ENCODE results near the gene TCEA2.

The TCEA2 gene

GRCh38 chr20:64095455-64095854, 32.5 kb downstream of the TCEA2 start:
- DNase-seq (ENCODE audit: low read depth) = no peak

- no peak for DNase-seq (ENCODE audit: low read depth)
Measured at GRCh38 chr20:64095927-64096326, 32.9 kb downstream of the TCEA2 start.

- no peak for DNase-seq (ENCODE audit: low read depth)
Measured at GRCh38 chr20:64096535-64096934, 33.5 kb downstream of the TCEA2 start.

- DNase-seq (ENCODE audit: low read depth) = no peak
Measured at GRCh38 chr20:64098471-64099013, 35.5 kb downstream of the TCEA2 start.

- no peak for DNase-seq (ENCODE audit: low read depth)
Measured at GRCh38 chr20:64099086-64099786, 36.2 kb downstream of the TCEA2 start.

GRCh38 chr20:64099880-64100565, 37.0 kb downstream of the TCEA2 start:
- no peak for DNase-seq (ENCODE audit: low read depth)

GRCh38 chr20:64100566-64100888, 37.5 kb downstream of the TCEA2 start:
- no peak for DNase-seq (ENCODE audit: low read depth)

- no peak for DNase-seq (ENCODE audit: low read depth)
Measured at GRCh38 chr20:64100946-64101688, 38.1 kb downstream of the TCEA2 start.

GRCh38 chr20:64101731-64102621, 39.0 kb downstream of the TCEA2 start:
- no peak for DNase-seq (ENCODE audit: low read depth)

- no peak for DNase-seq (ENCODE audit: low read depth)
Measured at GRCh38 chr20:64102647-64103354, 39.8 kb downstream of the TCEA2 start.

GRCh38 chr20:64103871-64104666, 41.1 kb downstream of the TCEA2 start:
- no peak for DNase-seq (ENCODE audit: low read depth)

GRCh38 chr20:64104667-64105451, 41.9 kb downstream of the TCEA2 start:
- no peak for DNase-seq (ENCODE audit: low read depth)

GRCh38 chr20:64105846-64106434, 42.9 kb downstream of the TCEA2 start:
- no peak for DNase-seq (ENCODE audit: low read depth)

- no peak for DNase-seq (ENCODE audit: low read depth)
Measured at GRCh38 chr20:64106435-64106961, 43.5 kb downstream of the TCEA2 start.

GRCh38 chr20:64106981-64107735, 44.2 kb downstream of the TCEA2 start, which contains the start of gene NPBWR2:
Gene NPBWR2, minus strand, starts transcription at chr20:64107565. Its CDS starts 734 bp downstream, at chr20:64106831.
- no peak for DNase-seq (ENCODE audit: low read depth)

GRCh38 chr20:64107736-64108457, 44.9 kb downstream of the TCEA2 start:
- no peak for DNase-seq (ENCODE audit: low read depth)
